Measurements from ENCODE around the gene SLC66A2.

Gene SLC66A2

DNA sequence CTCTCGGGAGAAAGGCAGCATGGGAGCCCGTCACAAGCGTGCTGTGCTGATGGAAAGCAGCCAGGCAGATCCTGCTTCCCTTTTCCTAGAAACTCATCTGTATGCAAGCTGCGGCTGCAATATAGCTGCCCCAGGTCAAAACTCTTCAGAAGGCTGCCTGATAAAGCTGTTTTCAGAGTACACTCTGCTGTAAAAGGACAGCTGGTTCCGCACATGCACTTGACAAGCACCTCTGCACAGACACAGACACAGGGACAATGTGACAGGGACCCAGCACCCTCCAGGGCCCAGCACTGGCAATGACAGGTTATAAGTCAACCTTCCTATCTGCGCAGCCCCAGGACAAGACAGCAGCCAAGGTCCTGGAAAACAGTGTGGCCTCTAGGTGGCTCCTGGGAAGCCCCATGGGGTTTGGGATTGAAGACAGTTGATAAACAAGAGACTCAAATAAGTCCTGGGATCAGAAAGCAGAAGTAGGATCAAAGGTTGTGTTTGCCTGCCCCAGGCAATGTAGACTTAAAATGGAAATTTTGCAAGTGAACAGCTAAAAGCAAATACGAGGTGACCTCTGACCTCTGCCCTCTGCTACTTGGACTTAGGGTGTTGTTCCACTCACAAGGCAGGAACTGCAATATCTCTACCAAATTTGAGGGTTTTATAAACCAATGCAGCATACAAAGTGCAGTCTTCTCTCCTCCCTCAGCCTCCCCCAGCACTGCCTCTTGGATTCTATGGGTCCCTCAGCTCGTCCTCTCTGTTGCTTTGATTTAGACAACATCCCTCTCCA, 16.9 kb downstream of the SLC66A2 start:
- TF ChIP-seq CEBPB (IDR thresholded peaks at IDR 0.05): no peak
- no peak for TF ChIP-seq ZBTB7A (IDR thresholded peaks at IDR 0.05; ENCODE audit: low read depth)
- TF ChIP-seq TEAD4 (IDR thresholded peaks at IDR 0.05): no peak

DNA sequence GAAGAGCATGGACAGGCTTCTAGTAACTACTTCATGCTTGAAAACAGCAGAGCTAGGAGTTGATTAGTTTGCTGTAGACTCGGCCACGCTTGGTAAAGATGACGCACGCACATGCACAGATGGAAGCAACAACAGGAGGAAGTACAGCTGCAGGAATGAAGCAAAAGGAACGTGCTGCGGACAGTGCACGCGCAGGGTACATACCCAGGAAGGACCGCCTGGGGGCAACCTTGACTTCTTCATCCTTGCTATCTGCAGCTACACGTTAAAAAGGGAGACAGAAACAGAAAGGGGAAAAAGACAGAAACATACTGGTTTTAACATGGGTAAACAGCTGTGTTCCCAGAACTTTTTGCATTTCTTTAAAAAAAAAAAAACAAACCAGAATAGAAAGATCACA, 17.7 kb downstream of the SLC66A2 start:
- TF ChIP-seq NFIC (IDR thresholded peaks at IDR 0.05) (no peak), EGR1 (IDR thresholded peaks at IDR 0.05) (no peak), FOXM1 (IDR thresholded peaks at IDR 0.05; ENCODE audit: borderline replicate concordance, low read depth) (no peak), EP300 (IDR thresholded peaks at IDR 0.05; ENCODE audit: borderline replicate concordance) (no peak), ZBTB7A (IDR thresholded peaks at IDR 0.05; ENCODE audit: low read depth) (no peak), TCF12 (IDR thresholded peaks at IDR 0.05; ENCODE audit: low read depth) (no peak), TAF1 (IDR thresholded peaks at IDR 0.05; ENCODE audit: low read depth) (no peak), CREB1 (IDR thresholded peaks at IDR 0.05; ENCODE audit: low read depth) (no peak), MAX (IDR thresholded peaks at IDR 0.05) (no peak), CEBPB (IDR thresholded peaks at IDR 0.05) (no peak), TEAD4 (IDR thresholded peaks at IDR 0.05) (no peak), YY1 (IDR thresholded peaks at IDR 0.05; ENCODE audit: low read depth) (no peak), RAD21 (IDR thresholded peaks at IDR 0.05; ENCODE audit: low read depth) (no peak)
- TF ChIP-seq, protein P1, sequence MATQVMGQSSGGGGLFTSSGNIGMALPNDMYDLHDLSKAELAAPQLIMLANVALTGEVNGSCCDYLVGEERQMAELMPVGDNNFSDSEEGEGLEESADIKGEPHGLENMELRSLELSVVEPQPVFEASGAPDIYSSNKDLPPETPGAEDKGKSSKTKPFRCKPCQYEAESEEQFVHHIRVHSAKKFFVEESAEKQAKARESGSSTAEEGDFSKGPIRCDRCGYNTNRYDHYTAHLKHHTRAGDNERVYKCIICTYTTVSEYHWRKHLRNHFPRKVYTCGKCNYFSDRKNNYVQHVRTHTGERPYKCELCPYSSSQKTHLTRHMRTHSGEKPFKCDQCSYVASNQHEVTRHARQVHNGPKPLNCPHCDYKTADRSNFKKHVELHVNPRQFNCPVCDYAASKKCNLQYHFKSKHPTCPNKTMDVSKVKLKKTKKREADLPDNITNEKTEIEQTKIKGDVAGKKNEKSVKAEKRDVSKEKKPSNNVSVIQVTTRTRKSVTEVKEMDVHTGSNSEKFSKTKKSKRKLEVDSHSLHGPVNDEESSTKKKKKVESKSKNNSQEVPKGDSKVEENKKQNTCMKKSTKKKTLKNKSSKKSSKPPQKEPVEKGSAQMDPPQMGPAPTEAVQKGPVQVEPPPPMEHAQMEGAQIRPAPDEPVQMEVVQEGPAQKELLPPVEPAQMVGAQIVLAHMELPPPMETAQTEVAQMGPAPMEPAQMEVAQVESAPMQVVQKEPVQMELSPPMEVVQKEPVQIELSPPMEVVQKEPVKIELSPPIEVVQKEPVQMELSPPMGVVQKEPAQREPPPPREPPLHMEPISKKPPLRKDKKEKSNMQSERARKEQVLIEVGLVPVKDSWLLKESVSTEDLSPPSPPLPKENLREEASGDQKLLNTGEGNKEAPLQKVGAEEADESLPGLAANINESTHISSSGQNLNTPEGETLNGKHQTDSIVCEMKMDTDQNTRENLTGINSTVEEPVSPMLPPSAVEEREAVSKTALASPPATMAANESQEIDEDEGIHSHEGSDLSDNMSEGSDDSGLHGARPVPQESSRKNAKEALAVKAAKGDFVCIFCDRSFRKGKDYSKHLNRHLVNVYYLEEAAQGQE (IDR thresholded peaks at IDR 0.05; ENCODE audit: low read depth): no peak
- TF ChIP-seq, protein P2, sequence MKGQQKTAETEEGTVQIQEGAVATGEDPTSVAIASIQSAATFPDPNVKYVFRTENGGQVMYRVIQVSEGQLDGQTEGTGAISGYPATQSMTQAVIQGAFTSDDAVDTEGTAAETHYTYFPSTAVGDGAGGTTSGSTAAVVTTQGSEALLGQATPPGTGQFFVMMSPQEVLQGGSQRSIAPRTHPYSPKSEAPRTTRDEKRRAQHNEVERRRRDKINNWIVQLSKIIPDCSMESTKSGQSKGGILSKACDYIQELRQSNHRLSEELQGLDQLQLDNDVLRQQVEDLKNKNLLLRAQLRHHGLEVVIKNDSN (IDR thresholded peaks at IDR 0.05): no peak

DNA sequence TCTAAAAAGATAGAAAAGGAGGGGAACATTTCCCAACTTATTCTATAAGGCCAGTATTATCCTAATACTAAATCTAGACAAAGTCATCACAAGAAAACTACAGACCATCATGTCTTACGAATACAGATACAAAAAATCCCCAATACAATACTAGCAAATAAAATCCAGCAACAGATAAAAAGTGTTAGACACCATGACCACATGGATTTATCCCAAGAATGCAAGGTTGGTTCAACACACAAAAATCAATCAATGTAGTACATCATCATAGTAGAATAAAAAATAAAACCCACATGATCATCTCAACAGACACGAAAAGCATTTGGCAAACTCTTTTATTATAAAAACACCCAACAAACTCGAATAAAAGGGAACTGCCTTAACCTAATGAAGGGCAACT, 18.5 kb downstream of the SLC66A2 start:
- TF ChIP-seq TAF1 (IDR thresholded peaks at IDR 0.05; ENCODE audit: low read depth): no peak
- no peak for TF ChIP-seq TEAD4 (IDR thresholded peaks at IDR 0.05)
- TF ChIP-seq CEBPB (IDR thresholded peaks at IDR 0.05): no peak
- TF ChIP-seq FOXM1 (IDR thresholded peaks at IDR 0.05; ENCODE audit: borderline replicate concordance, low read depth): no peak
- no peak for TF ChIP-seq RAD21 (IDR thresholded peaks at IDR 0.05; ENCODE audit: low read depth)
- TF ChIP-seq MAX (IDR thresholded peaks at IDR 0.05): no peak
- TF ChIP-seq NFIC (IDR thresholded peaks at IDR 0.05): no peak
- TF ChIP-seq ZBTB7A (IDR thresholded peaks at IDR 0.05; ENCODE audit: low read depth): no peak
- no peak for TF ChIP-seq YY1 (IDR thresholded peaks at IDR 0.05; ENCODE audit: low read depth)
- TF ChIP-seq EGR1 (IDR thresholded peaks at IDR 0.05): no peak
- TF ChIP-seq TCF12 (IDR thresholded peaks at IDR 0.05; ENCODE audit: low read depth): no peak
- TF ChIP-seq EP300 (IDR thresholded peaks at IDR 0.05; ENCODE audit: borderline replicate concordance): no peak
- TF ChIP-seq, protein P1 (IDR thresholded peaks at IDR 0.05; ENCODE audit: low read depth): no peak
- TF ChIP-seq, protein P2 (IDR thresholded peaks at IDR 0.05): no peak

DNA sequence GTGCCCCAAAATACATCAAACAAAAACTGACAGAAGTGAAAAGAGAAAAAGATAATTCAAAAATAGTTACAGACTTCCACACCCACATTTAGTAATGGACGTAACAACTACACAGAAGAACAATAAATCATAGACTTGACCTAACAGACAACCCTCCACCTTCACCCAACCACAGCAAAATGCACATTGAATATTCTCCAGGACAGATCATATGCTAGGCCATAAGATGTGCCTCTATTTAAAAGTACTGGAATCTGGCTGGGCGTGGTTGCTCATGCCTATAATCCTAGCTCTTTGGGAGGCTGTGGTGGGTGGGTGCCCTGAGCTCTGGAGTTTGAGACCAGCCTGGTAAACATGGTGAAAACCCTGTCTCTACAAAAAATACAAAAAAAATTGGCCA, 20.0 kb downstream of the SLC66A2 start:
- no peak for TF ChIP-seq TEAD4 (IDR thresholded peaks at IDR 0.05)
- no peak for TF ChIP-seq EP300 (IDR thresholded peaks at IDR 0.05; ENCODE audit: borderline replicate concordance)
- TF ChIP-seq EGR1 (IDR thresholded peaks at IDR 0.05): no peak
- TF ChIP-seq CREB1 (IDR thresholded peaks at IDR 0.05; ENCODE audit: low read depth): no peak
- TF ChIP-seq ZBTB7A (IDR thresholded peaks at IDR 0.05; ENCODE audit: low read depth): no peak
- no peak for TF ChIP-seq TAF1 (IDR thresholded peaks at IDR 0.05; ENCODE audit: low read depth)
- no peak for TF ChIP-seq TCF12 (IDR thresholded peaks at IDR 0.05; ENCODE audit: low read depth)
- TF ChIP-seq NFIC (IDR thresholded peaks at IDR 0.05): no peak

GRCh38 chr18:79930020-79930642, 21.3 kb downstream of the SLC66A2 start:
- TF ChIP-seq ZBTB7A (IDR thresholded peaks at IDR 0.05; ENCODE audit: low read depth) (no peak), FOXM1 (IDR thresholded peaks at IDR 0.05; ENCODE audit: borderline replicate concordance, low read depth) (no peak)
- TF ChIP-seq, protein P2 (IDR thresholded peaks at IDR 0.05): peak; percentile 23; the same call in 1 of the 2 replicates
